Amniotic stem cell (primary cell): ENCODE data around the gene PXMP2.

ENCODE experiments used
- DNase-seq: peaks from one replicate; lab custom pipeline; 2025; lab: John Stamatoyannopoulos, UW

Gene PXMP2

GRCh38 chr12:132695431-132695830 is 8.0 kb downstream of the PXMP2 start:
- DNase-seq = no peak

GRCh38 chr12:132698341-132698740 is 11.0 kb downstream of the PXMP2 start:
- no peak for DNase-seq

- DNase-seq = no peak
These were observed 12.9 kb downstream of the PXMP2 start for GRCh38 chr12:132700212-132700822.

GRCh38 chr12:132702640-132703039 is 15.3 kb downstream of the PXMP2 start:
- no peak for DNase-seq

GRCh38 chr12:132703641-132704040 is 16.3 kb downstream of the PXMP2 start:
- DNase-seq = no peak

- DNase-seq = no peak
These were observed 19.9 kb downstream of the PXMP2 start for GRCh38 chr12:132707241-132707640.

- no peak for DNase-seq
These were observed 20.8 kb downstream of the PXMP2 start for GRCh38 chr12:132708150-132708549.

- no peak for DNase-seq
These were observed 22.6 kb downstream of the PXMP2 start for GRCh38 chr12:132710043-132710404.

- no peak for DNase-seq
These were observed 23.2 kb downstream of the PXMP2 start, which contains the start of gene PGAM5 for GRCh38 chr12:132710405-132711079. Gene PGAM5, plus strand, starts transcription at chr12:132710842. Its CDS starts 35 bp downstream, at chr12:132710877.

- DNase-seq = no peak
These were observed 23.9 kb downstream of the PXMP2 start for GRCh38 chr12:132711080-132711843.

GRCh38 chr12:132713123-132713522 is 25.7 kb downstream of the PXMP2 start:
- DNase-seq = no peak

- no peak for DNase-seq
These were observed 28.5 kb downstream of the PXMP2 start for GRCh38 chr12:132715874-132716273.

GRCh38 chr12:132716356-132716755 is 29.0 kb downstream of the PXMP2 start:
- DNase-seq = no peak

- DNase-seq = no peak
These were observed 29.6 kb downstream of the PXMP2 start for GRCh38 chr12:132717011-132717410.

GRCh38 chr12:132717531-132718387 is 30.4 kb downstream of the PXMP2 start:
- DNase-seq = no peak

- no peak for DNase-seq
These were observed 31.3 kb downstream of the PXMP2 start for GRCh38 chr12:132718644-132719043.

GRCh38 chr12:132719141-132719953 is 32.0 kb downstream of the PXMP2 start:
- DNase-seq = no peak

GRCh38 chr12:132719954-132720324 is 32.6 kb downstream of the PXMP2 start:
- DNase-seq = no peak

- DNase-seq = no peak
These were observed 33.4 kb downstream of the PXMP2 start for GRCh38 chr12:132720606-132721345.

GRCh38 chr12:132723015-132723763 is 35.8 kb downstream of the PXMP2 start:
- no peak for DNase-seq
